ENCODE results near the gene BBX. TPM values are rescaled to one million over a fixed set of nuclear protein-coding genes. Genes with fewer than 3 reads are reported as not detected.
A peak's percentile ranks its signal among the peaks of the same experiment; 100 is the strongest.

The BBX gene
- total and polyA plus RNA-seq, 2 of the 13 experiments (the other 11 are each of a cell fraction or from before 2014, with no cell fraction given): 13.7 to 23.2 TPM

GRCh38 chr3:107684431-107684925 is 161.7 kb downstream of the BBX start (continued):
- TF ChIP-seq ZBTB39 (CRISPR knock-in tag; IDR thresholded peaks at IDR 0.05) (peak; percentile 98), ZSCAN29 (CRISPR knock-in tag; conservative IDR thresholded peaks at IDR 0.05) (no peak), HNF4G (IDR thresholded peaks at IDR 0.05; ENCODE audit: borderline replicate concordance, low read depth, low read length) (peak; percentile 50; the same call in 1 of the 2 replicates), HNF4G (CRISPR knock-in tag; IDR thresholded peaks at IDR 0.05; ENCODE audit: borderline replicate concordance, low read depth) (no peak), ZNF260 (CRISPR knock-in tag; IDR thresholded peaks at IDR 0.05; ENCODE audit: borderline replicate concordance, low read depth) (no peak), HDAC2 (CRISPR knock-in tag; IDR thresholded peaks at IDR 0.05) (peak; percentile 78), GATA4 (IDR thresholded peaks at IDR 0.05; ENCODE audit: borderline replicate concordance, low read depth) (peak; percentile 93), BHLHE40 (IDR thresholded peaks at IDR 0.05; ENCODE audit: low read length) (no peak), TEAD3 (CRISPR knock-in tag; optimal IDR thresholded peaks at IDR 0.05; ENCODE audit: borderline replicate concordance) (peak; percentile 76), MAZ (IDR thresholded peaks at IDR 0.05; ENCODE audit: borderline replicate concordance, low read depth, low read length) (no peak), MAZ (CRISPR knock-in tag; IDR thresholded peaks at IDR 0.05; ENCODE audit: low read depth) (no peak), STAG1 (CRISPR knock-in tag; IDR thresholded peaks at IDR 0.05) (no peak), SP2 (CRISPR knock-in tag; IDR thresholded peaks at IDR 0.05) (no peak), PRDM15 (CRISPR knock-in tag; IDR thresholded peaks at IDR 0.05) (no peak), ARID5B (CRISPR knock-in tag; IDR thresholded peaks at IDR 0.05) (peak; percentile 94), DMTF1 (CRISPR knock-in tag; IDR thresholded peaks at IDR 0.05) (no peak), HOXA5 (CRISPR knock-in tag; IDR thresholded peaks at IDR 0.05) (0 out of 2 replicates have a peak, but pooled peaks have one; percentile 32), ZKSCAN5 (CRISPR knock-in tag; IDR thresholded peaks at IDR 0.05) (no peak), NR2F6 (IDR thresholded peaks at IDR 0.05) (no peak), NR2F6 (CRISPR knock-in tag; IDR thresholded peaks at IDR 0.05) (peak; percentile 48; the same call in 1 of the 2 replicates)
